Activated CD8-positive, alpha-beta memory T cell treated with anti-CD3 and anti-CD28 coated beads, Interleukin-2, amount 50 U/mL, for 24 hours (primary cell): ENCODE measurements around the gene SEMA3E.
"Not testable (repeated sequence)": the region's sequence is repeated elsewhere in the genome, so short reads cannot be mapped to it uniquely, and the experiment has no call there.

Source experiments
- DNase-seq: peaks from one replicate; pipeline ENCODE4 v3.0.0-alpha.2; 2020; ENCODE audit errors: extremely low read depth

Gene SEMA3E

DNA sequence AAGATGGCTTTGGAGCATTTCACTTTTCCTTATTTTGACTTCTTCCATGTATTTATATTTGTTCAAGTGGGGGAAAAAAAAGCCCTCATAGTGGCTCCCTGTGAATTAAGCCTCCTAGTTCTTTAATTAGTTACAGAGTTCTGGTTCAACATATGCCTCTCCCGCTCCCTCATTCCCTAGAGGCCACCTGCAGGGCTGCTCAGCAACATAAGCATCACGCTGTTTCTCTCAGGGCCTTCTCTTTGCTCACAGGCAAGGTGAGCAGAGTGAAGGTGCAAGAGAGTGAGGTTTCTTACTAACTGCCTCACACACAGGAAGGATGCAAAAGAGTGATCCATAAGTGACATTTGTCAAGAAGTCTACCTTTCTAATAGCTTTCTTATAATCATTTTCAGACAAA is 196.7 kb downstream of the SEMA3E start:
- no peak for DNase-seq

GRCh38 chr7:83451501-83452045 is 197.4 kb downstream of the SEMA3E start:
- DNase-seq = no peak

GRCh38 chr7:83449781-83450180 is 199.2 kb downstream of the SEMA3E start:
- no peak for DNase-seq

- DNase-seq = no peak
These were observed 201.3 kb downstream of the SEMA3E start for GRCh38 chr7:83447681-83448080.

- DNase-seq = no peak
These were observed 202.8 kb downstream of the SEMA3E start for GRCh38 chr7:83446102-83446669.

DNA sequence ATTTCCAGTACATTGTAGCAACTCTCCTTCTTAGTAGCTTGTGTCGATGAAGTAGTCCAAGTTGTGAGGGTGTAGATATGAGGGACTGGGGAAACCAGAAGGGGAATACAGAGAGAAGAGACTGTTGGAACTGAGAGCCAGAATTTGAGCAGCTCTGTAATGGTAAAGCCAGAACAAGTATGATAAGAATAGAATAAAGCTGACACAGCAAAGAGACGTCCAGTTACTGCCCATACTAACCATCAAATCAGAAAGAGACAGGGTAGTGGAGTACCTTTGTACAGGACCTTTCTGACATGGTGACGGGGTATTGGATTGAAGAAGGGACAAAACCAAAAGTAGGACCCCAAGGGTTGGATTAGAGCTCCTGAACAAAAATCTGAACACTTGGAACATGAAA is 206.0 kb downstream of the SEMA3E start:
- no peak for DNase-seq

DNA sequence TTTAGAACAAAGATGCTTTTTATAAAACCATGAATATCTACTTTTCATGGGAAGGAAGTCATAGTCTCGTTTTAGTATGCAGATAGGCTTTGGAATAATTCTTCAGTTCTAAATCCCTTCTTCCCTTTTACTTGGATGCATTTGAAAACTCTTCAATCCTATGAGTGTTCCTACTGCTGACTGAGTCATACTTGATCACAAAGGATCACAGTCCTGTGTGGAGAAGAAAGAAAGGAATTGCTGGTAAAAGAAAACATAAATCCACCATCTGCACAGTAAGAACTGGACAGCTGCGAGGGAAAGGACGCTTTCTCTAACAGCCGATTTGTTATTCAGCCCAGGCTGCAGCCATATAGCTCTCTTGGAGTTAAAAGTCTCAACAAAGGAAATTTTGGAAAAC is 209.9 kb downstream of the SEMA3E start:
- DNase-seq = no peak

GRCh38 chr7:83430289-83430688 is 218.7 kb downstream of the SEMA3E start:
- DNase-seq = not testable (repeated sequence)

- no peak for DNase-seq
These were observed 219.4 kb downstream of the SEMA3E start for GRCh38 chr7:83429493-83429892.

GRCh38 chr7:83427884-83428283 is 221.1 kb downstream of the SEMA3E start:
- no peak for DNase-seq

DNA sequence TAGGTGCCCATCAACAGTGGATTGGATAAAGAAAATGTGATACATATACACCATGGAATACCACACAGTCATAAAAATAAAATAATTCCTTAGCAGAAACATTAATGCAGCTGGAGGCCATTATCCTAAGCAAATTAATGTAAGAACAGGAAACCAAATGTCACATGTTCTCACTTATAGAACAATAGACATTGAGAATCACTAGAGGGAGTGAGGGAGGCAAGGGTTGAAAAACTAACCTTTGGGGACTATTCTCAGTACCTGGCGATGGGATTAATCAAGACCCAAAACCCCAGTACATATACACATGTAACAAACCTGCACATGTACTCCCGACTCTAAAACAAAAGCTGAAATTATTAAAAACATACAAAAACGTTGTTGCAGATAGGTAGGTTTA is 222.6 kb downstream of the SEMA3E start:
- DNase-seq = no peak

- DNase-seq = no peak
These were observed 229.9 kb downstream of the SEMA3E start for GRCh38 chr7:83419013-83419412.

DNA sequence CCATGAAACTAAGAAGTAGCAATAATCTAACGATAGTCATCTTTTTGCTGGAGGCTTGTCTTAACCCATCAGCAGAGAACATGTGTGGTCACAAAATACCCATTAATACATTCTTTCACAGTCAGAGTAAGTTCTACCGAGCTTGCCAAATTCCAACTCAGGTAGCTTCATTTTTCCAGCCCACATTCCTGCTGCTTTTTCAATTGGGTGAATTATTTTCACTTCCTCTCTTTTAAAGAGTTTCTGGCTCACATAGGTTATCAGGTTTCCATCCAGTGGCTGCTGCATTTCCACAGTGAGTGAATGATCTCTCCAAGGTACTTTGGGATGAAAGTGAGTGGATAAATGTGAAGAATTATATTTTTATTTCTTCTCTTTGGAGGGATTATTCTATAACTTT is 233.1 kb downstream of the SEMA3E start:
- no peak for DNase-seq

DNA sequence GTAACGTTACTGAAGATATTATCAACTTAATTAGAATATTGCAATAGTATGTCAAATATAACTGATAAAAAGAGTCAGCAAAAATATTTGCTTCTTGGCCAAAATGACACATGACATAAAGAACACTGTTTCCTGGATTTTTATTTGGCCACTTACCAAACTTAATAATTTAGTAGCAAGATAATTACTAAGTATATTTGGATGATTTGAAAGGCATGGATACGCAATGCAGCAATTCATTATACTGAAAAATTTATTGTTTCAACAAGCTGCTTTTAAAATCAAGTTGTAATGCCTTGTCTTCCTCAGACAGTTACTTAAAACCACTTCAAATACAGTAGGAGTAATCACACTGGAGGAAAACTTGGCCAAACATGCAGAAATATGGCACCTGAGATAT is 234.0 kb downstream of the SEMA3E start:
- DNase-seq = no peak

- no peak for DNase-seq
These were observed 235.1 kb downstream of the SEMA3E start for GRCh38 chr7:83413831-83414230.

DNA sequence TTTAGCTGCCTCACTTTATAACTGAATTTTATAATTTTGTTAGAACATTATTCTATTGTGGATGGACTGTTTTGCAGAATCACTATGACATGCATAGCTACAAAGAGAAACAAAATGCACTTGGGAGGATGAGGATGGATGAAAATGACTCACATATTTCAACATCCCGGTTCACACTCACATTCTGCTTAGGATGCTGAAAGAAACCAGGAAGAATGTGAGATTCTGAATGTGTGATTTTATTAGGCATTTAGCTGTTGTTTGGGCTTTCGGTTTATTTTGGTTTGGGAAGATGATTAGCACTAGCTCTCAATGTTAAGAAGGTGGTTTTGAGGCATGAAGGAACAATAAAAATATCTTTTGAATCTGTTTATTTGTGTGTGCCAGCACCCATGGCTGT is 235.5 kb downstream of the SEMA3E start:
- DNase-seq = no peak

DNA sequence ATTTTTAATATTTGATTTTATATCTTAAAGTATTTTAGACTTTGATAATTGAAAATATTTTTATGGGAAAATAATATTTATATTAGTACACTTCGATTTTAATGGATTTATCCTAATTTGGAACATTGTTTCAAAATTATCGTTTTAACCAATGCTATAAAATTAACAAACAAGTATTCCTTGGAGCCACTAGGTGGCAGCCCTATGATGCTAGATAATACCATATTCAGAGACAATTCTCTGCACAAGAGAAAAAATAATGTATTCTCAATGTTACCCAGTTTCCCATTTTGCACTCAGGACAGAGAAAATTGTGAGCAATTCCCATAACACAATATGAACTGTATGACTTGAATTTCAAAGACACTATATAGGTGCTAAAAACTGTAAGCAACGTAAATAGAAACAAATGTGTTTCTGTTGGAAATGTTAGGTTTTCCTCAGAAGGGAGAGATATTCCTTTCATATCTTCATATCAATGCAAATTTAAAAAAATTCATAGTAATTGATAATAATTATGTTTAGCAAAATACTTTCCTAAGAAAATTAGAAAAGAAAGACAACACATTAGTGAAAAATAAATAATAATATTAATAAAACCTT is 237.8 kb downstream of the SEMA3E start:
- no peak for DNase-seq

DNA sequence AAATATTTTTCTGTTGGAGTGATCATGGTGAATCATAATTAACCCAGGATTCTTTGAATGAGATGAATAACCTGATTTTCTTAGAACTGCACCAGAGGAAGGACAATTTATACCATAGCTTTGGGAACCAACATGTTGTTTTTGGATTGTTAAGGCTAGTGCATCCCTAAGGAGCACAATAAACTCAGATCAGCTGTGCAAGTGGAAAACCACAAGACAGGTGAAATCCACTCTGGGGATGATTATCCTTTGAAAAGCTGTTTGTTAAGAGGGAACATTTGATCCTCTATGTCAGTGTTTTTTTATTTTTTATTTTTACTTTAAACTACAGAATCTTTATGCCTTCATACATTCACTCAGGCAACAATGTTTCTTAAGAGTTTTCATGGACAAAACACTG is 254.2 kb downstream of the SEMA3E start:
- no peak for DNase-seq

DNA sequence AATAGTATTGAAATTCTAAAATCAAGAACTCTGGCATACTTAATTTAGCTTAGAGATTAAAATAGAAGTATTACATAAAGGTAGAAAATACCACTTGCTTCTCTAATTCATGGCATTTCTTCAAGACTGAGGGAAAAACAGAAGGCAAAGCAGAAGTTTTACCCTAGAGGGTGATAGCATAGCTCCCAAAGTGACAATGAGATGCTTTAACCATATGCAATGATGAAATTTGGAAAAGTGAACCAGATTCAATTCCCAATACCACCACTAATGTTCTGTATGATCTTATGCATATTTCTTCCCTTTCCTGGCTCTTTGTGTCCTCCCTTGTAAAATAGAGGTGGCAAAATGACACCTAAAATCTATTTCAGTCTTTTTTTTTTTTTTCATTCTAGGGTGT is 260.5 kb downstream of the SEMA3E start:
- no peak for DNase-seq

- DNase-seq = no peak
These were observed 282.3 kb downstream of the SEMA3E start for GRCh38 chr7:83366629-83367028.

- no peak for DNase-seq
These were observed 283.2 kb downstream of the SEMA3E start for GRCh38 chr7:83365746-83366145.

- DNase-seq = no peak
These were observed 285.9 kb downstream of the SEMA3E start for GRCh38 chr7:83362871-83363550.

DNA sequence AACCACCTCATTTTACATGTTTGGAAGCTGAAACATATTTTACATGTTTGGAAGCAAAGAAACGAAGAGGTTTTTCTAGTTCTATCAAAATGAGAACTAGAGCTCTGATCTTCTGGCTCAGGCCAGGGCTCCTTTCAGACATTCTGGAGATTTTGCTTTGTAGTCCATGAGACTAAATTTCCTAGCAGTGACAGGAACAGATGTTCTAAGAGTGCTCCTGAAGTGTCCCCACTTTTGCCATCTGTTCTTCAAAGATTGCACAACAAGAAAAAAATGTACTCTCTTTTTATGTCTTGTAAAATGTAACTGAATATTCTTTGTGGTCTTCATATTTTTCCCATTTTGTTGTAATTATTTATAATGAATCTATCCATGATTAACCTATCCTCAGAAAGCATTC is 289.8 kb downstream of the SEMA3E start:
- no peak for DNase-seq
